Spinal cord (tissue), 10 donors: ENCODE results near the gene FMNL1. TPM values are rescaled to one million over a fixed set of nuclear protein-coding genes. Genes with fewer than 3 reads are reported as not detected.

Experiments
- DNase-seq, 6 donors: peaks; one replicate each; pipeline versions ENCODE4 v3.0.0 to v3.0.0-alpha.2; 2013 to 2015; ENCODE audit warnings: low spot score in 6 of 6, low read depth in 4 of 6
- H3K27ac ChIP-seq: one replicate; pipeline ENCODE4 v1.5.1; 2013; ENCODE audit warnings: low read depth, low read length, control low read depth
- H3K27me3 ChIP-seq: one replicate; pipeline ENCODE4 v1.6.1; 2013; ENCODE audit warnings: low read length; ENCODE audit not compliant: control insufficient read depth, insufficient read depth
- H3K36me3 ChIP-seq: one replicate; pipeline ENCODE4 v1.6.1; 2013; ENCODE audit warnings: low read length; ENCODE audit not compliant: control insufficient read depth, insufficient read depth
- H3K4me1 ChIP-seq: one replicate; pipeline ENCODE4 v1.6.1; 2013; ENCODE audit warnings: low read length; ENCODE audit not compliant: control insufficient read depth, insufficient read depth
- H3K4me3 ChIP-seq: one replicate; pipeline ENCODE4 v1.5.1; 2013; ENCODE audit warnings: low read depth, low read length, control low read depth
- H3K9me3 ChIP-seq: one replicate; pipeline ENCODE4 v1.6.1; 2013; ENCODE audit warnings: low read length; ENCODE audit not compliant: control insufficient read depth, insufficient read depth
- WGBS: methylation state at CpG from one replicate; pipeline ENCODE4 v1.1.5; 2013; ENCODE audit warnings: missing lambda C conversion rate; ENCODE audit not compliant: insufficient coverage; 5-methylcytosine and 5-hydroxymethylcytosine counted together
- polyA plus RNA-seq, 2 donors: library from polyadenylated mRNA; unstranded; fragments of 120-200 nt; gene quantifications; one replicate each; pipeline ENCODE4 v1.2.1, GENCODE V29; 2013; ENCODE audit not compliant: insufficient read length in 2 of 2
- total RNA-seq, 2 donors: library from RNA; depleted of rRNA in 1 of 2; stranded (reverse); fragments of 120-200 nt in 1 of 2; fragments of >200 nt in 1 of 2; gene quantifications; one replicate each; pipeline versions ENCODE4 v1.2.3 to v1.2.4, GENCODE V29; 2013 to 2014
- donor health status: healthy.

FMNL1 gene
- total and polyA plus RNA-seq, 4 donors, result 3.5 to 22.0 (median 19.6) TPM

DNA sequence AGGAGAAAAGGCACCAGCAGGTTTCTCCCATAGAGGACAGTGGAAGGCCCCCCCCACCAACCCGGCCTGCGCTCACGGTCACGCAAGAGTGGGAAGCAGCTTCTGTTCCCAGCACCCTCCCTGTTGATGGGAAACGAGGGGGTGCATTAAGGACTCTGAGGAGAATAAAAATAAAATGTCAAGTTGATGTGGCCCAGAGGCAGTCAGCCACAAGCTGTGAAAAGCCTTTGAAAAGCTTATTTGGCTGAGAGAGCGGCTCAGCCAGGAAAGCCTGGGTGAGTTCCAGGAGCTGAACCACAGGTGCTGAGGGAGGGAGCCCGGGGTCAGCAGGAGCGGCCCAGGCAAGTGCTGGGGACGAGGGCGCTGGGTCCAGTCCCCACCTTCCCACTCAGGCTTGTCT is 67.1 kb downstream of the FMNL1 start:
- H3K36me3 ChIP-seq, result peaks cover 55% of the 10 kb centered on the region
- no peaks in the 10 kb centered on the region for H3K27me3 ChIP-seq
- peaks cover 68% of the 10 kb centered on the region for H3K4me1 ChIP-seq
- no peak overlapping the region for H3K4me3 ChIP-seq
- peak overlapping the region; percentile 11 for H3K27ac ChIP-seq
- 33% methylated on average over 4 of the region's 10 CpGs for WGBS
- no peaks in the 10 kb centered on the region for H3K9me3 ChIP-seq
- DNase-seq, result peak in 2 of 6 donors; percentile 56 to 74

DNA sequence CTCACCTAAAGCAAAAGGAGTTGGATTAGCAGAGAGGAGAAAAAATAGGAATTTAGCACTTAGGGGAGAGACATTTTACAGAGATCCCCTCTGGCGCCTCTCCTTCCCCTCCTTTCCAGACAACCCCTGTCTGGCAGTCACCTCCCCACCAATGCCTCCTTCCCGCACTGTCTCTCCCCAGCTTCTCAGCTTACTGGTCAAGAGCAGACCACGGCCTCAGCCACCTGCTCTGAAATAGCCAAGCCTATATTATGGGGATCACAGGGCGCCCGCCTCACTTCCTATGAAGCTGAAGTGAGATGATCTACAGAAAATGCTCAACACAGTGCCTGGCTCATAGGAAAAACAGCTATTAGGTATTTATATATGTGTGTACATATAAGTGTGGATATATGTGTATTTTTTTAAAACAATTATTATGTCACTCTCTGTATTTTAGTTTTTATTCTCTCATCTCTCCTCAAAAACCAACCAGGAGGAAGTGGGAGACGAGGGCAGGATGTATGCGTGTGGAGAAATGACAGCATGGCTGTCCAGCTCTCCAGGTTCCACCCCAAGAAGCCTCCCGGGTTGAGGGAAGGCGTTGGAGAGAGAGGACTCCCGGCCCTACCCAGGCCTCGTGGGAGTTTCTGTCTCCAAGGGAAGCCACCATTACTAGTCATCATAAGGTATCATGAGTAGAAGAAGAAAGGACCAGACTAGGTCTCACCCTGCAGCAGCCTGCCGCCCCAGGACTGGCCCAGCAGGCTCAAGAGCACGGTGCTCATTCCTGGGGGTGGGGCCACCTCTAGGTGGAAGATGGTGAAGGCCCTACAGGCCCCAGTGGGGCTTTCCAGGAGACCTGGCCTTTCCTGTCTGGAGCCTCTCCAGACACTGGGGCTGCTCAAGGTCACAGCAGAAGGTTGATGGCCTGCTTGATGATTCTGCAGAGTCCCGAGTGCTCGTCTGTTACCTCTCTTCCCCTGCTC is 67.9 kb downstream of the FMNL1 start:
- Histone ChIP-seq H3K36me3 (peaks cover 47% of the 10 kb centered on the region), H3K4me3 (no peak overlapping the region), H3K4me1 (peaks cover 72% of the 10 kb centered on the region), H3K27me3 (no peaks in the 10 kb centered on the region), H3K27ac (no peak overlapping the region), H3K9me3 (no peaks in the 10 kb centered on the region)
- DNase-seq, result no peak
- 82% methylated on average over 5 of the region's 15 CpGs for WGBS

DNA sequence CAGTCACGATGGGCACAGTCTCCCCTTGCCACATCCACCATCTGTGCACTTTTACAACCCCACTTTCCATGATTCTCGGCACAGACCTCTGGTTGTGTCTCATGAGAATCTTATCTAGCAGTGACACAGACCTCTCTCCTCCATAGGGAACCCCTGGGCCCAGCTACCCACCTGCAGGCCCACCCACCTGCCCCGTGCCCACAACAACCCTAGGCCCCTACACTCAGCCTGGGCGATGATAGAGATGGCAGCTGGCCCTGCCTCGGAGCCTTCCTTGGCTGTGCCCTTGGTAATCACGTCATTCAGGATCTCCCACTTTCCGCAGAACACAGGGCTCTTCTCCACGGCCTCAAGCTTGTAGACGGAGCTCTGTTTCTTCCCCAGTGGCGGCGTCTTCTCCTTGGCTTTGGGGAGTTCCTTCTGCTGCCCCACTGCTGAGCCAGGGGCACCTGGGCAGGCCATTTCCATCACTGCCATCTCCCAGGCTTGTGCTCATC is 68.6 kb downstream of the FMNL1 start:
- H3K36me3 ChIP-seq, result peaks cover 40% of the 10 kb centered on the region
- 88% methylated on average over 9 of the region's 11 CpGs for WGBS
- no peak overlapping the region for H3K27ac ChIP-seq
- H3K9me3 ChIP-seq, result no peaks in the 10 kb centered on the region
- H3K27me3 ChIP-seq, result no peaks in the 10 kb centered on the region
- peaks cover 72% of the 10 kb centered on the region for H3K4me1 ChIP-seq
- DNase-seq, result no peak
- no peak overlapping the region for H3K4me3 ChIP-seq

DNA sequence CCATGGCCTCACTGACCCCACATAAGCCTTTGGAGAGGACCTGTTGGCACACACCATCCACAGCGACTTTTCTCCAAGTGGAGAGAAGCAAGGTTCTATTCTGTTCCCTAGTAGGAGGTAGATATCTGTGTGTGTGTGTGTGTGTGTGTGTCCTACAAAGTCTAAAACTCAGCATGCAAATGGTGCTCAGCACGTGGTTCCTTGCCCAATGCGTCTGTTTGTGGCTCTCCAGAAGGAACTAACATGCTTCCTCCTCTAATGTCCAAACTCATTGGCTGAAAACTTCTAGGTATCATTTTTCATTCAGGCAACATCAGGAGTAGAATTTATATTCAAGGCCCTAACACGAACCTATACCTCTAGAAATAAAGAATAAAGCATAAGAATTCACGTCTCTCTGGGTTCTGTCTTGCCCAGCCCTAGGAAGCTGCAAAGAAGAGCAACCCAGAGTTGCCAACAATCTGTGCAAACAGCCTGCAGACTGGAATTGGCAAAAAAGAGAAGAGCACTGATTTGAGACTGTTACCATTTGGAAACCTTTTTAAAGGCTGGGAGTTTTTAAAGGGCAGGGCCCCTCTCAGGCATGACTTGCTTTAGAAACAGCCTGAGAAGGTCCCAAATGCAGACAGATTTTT is 69.6 kb downstream of the FMNL1 start:
- peak in 1 of 6 donors; percentile 80 for DNase-seq
- Histone ChIP-seq H3K36me3 (peaks cover 35% of the 10 kb centered on the region), H3K27ac (peak overlapping the region; percentile 29), H3K4me3 (no peak overlapping the region), H3K9me3 (no peaks in the 10 kb centered on the region), H3K27me3 (no peaks in the 10 kb centered on the region), H3K4me1 (peaks cover 76% of the 10 kb centered on the region)
- 29% methylated on average over 1 of the region's 5 CpGs for WGBS

DNA sequence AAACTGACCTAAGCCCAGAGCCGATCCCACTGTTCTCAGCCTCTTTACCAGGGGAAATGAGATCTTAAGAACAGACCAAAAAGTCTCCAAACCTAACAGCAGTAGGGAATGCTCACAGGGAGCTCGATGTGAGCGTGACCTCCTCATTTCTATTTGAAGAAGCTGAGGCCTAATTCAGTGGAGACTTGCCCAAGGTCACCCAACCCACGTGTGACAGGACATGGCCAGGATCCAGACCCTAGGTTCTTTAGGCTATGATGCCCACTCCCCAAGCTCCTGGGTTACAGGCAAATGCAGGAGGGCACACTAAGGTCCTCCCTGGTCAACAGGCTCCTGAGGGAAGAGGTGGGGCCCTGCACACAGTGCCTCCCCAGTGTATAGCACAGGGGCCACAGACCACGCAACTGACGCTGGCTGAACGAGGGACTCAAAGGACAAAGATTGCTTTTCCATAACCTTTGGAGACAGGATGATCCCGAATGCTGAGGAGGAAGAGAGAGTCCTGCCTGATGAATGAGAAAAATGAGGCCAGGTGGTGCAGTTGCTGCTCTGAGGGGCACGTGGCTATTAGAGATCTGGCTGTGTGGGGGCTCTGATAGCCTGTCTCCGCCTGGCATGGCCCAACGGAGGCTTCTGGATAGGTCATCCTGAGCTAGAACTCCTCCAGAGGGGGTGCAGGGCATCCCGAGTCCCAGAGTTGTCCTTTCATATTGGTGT is 71.2 kb downstream of the FMNL1 start:
- Histone ChIP-seq H3K4me3 (no peak overlapping the region), H3K9me3 (no peaks in the 10 kb centered on the region), H3K27me3 (no peaks in the 10 kb centered on the region), H3K27ac (no peak overlapping the region), H3K36me3 (peaks cover 22% of the 10 kb centered on the region), H3K4me1 (peaks cover 64% of the 10 kb centered on the region)
- 80% methylated on average over 11 of the region's 12 CpGs for WGBS
- DNase-seq, result no peak

DNA sequence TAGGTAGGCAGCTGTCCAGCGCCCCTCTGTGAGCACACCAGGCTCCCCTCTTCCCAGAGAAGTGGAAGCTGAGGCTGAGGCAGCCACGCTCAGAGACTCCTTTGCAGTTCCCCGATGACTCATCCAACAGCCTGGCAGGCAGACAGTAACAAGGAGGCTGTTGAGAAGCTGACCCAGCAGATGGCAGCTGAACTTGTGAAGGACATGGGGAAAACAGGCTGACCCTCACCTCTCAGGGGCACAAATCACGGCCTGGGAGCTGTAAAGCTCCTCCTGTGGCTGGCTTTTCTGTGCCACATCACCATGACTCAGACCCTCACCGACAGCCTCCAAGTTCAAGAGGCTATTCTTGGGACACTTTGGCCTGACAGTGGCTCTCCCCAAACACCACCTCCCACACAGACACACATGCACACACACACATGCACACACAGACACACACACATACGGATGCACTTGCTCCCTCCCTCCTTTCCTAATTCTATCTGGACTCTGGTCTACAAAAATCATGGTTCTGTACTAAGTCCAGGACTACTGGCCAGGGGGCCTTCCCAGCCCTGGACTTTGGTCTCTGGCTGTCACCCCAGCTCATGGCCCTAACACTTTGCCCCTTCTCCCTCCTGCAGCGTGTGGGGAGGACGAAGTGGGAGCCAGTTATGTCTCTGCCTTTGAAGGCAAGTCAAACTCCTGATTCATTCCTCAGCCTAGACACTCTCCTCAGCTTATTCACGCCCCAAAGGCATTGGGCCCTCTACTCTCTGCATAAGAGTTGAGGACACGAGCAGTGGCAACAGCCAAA is 71.9 kb downstream of the FMNL1 start:
- H3K4me3 ChIP-seq, result no peak overlapping the region
- no peaks in the 10 kb centered on the region for H3K9me3 ChIP-seq
- H3K27ac ChIP-seq, result peak overlapping the region; percentile 61
- DNase-seq, result peak in 1 of 6 donors; percentile 63
- peaks cover 59% of the 10 kb centered on the region for H3K4me1 ChIP-seq
- H3K27me3 ChIP-seq, result no peaks in the 10 kb centered on the region
- WGBS, result 61% methylated on average over 7 of the region's 10 CpGs
- peaks cover 17% of the 10 kb centered on the region for H3K36me3 ChIP-seq

DNA sequence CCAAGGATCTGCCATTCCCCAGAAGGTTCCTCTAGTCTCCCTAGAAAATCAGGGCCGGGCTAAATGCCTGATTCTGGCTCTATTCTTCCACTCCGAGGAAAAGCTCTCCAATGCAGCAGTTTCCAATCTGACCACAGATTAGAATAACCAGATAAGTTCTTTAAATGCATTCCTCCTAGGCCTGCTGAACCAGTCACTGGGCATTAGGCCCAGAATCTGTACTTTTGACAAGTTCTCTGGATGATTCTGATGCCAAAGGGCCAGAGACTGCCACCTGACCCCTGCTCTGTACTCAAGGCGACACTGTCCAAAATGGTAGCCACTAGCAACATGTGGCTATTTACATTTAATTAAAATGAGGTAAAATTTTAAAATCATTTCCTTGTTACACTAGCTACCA is 72.8 kb downstream of the FMNL1 start:
- Histone ChIP-seq H3K4me1 (peaks cover 60% of the 10 kb centered on the region), H3K36me3 (peaks cover 12% of the 10 kb centered on the region), H3K4me3 (no peak overlapping the region), H3K27me3 (no peaks in the 10 kb centered on the region), H3K9me3 (no peaks in the 10 kb centered on the region), H3K27ac (peak overlapping the region; percentile 61)
- DNase-seq, result peak in 1 of 6 donors; percentile 67
- 39% methylated on average over 2 of the region's 3 CpGs for WGBS

DNA sequence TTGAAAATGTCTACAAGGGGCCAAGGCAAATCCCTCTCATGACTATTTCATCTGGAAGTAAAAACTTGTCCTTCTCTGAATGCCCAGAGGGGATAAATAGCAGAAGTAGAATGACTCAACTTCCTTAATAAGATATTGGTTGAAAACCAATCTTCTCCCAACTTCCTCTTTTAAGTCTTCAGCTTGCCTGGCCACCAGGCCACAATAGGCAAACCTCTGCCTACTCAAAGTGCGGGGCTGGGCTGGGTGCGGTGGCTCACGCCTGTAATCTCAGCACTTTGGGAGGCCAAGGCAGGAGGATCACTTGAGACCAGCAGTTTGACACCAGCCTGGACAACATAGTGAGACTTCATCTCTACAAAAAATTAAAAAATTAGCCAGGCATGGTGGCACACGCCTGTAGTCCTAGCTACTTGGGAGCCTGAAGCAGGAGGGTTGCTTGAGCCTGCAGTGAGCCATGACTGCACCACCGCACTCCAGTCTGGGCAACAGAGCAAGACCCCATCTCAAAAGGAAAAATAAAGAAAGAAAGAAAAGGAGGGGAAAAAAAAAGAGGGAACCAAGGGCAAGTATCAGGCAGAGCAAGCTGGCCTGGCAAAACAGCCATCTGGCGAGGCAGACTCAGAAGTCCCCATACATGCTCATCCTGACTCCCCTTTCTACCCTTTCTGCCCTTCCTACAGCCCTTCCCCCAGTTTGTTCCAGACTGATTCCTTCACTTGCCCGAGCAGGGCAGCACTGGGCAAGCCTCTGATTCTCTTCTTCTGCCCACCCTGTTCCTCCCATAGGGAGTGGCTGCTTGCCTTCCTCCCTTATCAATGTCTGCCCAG is 74.5 kb downstream of the FMNL1 start:
- Histone ChIP-seq H3K9me3 (no peaks in the 10 kb centered on the region), H3K27me3 (no peaks in the 10 kb centered on the region), H3K4me3 (no peak overlapping the region), H3K4me1 (peaks cover 54% of the 10 kb centered on the region), H3K36me3 (peaks cover 2% of the 10 kb centered on the region), H3K27ac (no peak overlapping the region)
- no peak for DNase-seq
- 99% methylated on average over 6 of the region's 7 CpGs for WGBS
